ENCODE measurements around the gene ZNF30.
"Not testable (repeated sequence)": the region's sequence is repeated elsewhere in the genome, so short reads cannot be mapped to it uniquely, and the experiment has no call there.

Gene ZNF30

DNA sequence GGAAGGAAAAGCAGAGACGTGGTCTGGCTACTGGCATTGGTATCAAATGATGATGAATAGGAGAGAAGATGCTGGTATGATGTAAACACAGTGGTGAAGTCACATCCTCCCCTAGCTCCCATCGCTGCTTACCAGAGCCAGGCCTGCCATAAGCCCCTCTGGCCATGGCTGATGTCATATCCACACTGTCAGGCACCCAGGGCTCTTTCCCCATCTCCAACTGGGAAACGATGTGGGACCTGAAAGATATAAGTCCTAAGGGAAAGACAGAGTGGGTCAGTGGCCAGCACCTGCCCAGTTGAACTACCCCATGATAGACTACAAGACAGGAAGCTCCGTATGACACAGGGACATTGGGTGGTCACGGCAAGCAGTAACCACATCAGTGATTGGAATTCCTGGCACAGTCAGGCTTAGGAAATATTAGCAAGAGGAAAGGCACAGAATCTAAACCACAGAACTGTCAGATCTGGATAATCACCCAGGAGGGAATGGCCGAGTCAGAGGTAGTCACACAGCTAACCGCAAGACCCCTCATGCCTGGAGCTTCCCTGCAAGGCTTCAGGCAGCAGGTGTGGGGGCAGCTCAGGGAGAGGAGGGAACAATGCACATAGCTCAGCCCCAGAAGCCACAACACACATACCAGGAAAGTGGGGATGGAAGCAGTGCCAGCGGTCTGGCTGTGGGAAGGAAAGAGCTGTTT lies 33.6 kb downstream of the ZNF30 start:
- no peak for DNase-seq (ENCODE audit: low read depth in 2 of 2, low spot score in 1 of 2)

GRCh38 chr19:34960940-34961679 lies 34.4 kb downstream of the ZNF30 start:
- no peak for DNase-seq (ENCODE audit: low read depth in 2 of 2, low spot score in 1 of 2)

GRCh38 chr19:34961775-34962686 lies 35.3 kb downstream of the ZNF30 start:
- no peak for DNase-seq (ENCODE audit: low read depth in 2 of 2, low spot score in 1 of 2)

DNA sequence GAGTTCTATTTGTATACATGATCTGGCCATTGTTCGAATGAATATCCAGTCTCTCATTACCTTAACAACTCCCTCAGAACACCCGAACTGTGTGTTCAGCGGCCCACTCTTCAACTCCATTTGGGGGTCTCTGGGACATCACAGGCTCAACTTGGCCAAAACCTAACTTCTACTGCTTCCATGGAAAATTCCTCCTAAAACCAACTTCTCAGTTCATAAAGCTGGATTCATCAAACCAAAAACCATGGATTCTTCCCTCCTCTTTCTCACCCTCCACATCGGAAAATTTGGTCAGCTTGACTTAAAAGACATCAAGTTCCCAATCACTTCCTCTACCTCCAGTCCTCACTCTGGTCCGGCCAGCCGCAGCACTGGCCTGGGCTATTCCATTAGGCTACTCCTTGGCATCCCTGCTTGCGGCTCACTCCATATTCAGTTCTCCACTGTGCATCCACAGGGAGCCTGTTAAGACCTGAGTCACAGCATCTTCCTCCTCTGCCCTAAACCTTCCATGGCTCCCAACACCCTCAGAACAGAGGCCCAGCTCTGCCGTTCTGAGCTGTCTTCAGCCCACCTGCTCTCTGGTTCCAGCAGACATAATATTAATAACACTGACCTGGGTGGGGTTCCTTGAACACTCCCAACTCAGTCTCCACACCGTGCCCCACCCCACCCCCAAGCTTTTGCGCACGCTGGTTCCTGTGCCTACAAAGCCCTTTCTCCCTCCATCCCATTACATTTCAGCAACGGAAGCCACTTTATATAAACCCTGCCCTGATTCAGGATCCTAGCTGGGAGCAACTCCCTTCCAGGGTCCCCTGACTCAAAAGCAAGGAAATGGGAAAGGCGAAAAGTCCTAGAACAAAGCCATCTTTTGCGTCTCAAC lies 36.2 kb downstream of the ZNF30 start:
- no peak for DNase-seq (ENCODE audit: low read depth in 2 of 2, low spot score in 1 of 2)

- no peak for DNase-seq (ENCODE audit: low read depth in 2 of 2, low spot score in 1 of 2)
These were observed 37.1 kb downstream of the ZNF30 start, which contains the start of gene ZNF792 for GRCh38 chr19:34963573-34964406. Gene ZNF792, minus strand, starts transcription at chr19:34964229. Its CDS starts 567 bp downstream, at chr19:34963662.

GRCh38 chr19:34964598-34964997 lies 37.9 kb downstream of the ZNF30 start:
- no peak for DNase-seq (ENCODE audit: low read depth in 2 of 2, low spot score in 1 of 2)

- not testable (repeated sequence) for DNase-seq (ENCODE audit: low read depth in 2 of 2, low spot score in 1 of 2)
These were observed 38.8 kb downstream of the ZNF30 start for GRCh38 chr19:34965505-34965904.

- no peak for DNase-seq (ENCODE audit: low read depth in 2 of 2, low spot score in 1 of 2)
These were observed 40.8 kb downstream of the ZNF30 start for GRCh38 chr19:34967551-34967950.

DNA sequence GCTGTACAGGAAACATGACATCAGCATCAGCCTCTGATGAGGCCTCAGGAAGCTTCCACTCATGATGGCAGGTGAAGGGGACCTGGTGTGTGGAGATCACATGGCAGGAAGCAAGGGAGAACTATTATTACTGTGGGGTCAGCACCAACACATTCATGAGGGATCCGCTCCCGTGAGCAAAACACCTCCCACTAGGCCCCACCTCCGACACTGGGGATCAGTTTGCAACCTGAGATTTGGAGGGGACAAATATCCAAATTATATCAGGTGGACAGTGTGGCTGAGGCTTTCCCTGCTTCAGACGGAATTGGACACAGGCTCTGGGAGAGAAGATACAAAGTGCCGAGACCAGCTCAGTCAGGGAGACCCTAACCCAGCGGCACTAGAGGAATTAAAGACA lies 43.0 kb downstream of the ZNF30 start:
- DNase-seq (ENCODE audit: low read depth in 2 of 2, low spot score in 1 of 2) = no peak

GRCh38 chr19:34970185-34970780 lies 43.6 kb downstream of the ZNF30 start:
- DNase-seq (ENCODE audit: low read depth in 2 of 2, low spot score in 1 of 2) = not testable (repeated sequence)

DNA sequence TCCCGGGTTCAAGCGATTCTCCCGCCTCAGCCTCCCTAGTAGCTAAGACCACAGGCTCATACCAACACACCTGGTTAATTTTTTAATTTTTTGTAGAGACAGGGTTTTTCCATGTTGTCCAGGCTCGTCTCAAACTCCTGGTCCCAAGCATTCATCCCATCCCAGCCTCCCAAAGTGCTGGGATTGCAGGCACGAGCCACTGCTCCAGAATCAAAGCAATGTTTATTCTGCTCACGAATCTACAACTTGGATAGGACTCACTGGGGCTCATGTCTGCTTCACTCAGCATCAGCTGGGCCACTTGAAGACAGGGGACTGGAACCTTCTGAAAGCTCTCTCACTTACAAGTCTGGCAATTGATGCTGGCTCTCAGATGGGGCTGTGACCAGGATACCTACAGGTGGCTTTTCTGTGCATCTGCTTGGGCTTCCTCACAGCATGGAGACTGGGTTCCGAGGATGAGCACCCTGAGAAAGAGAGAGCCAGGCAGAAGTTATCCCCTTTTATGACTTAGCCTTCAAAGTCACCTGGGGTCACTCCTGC lies 45.5 kb downstream of the ZNF30 start:
- DNase-seq (ENCODE audit: low read depth in 2 of 2, low spot score in 1 of 2) = no peak

- DNase-seq (ENCODE audit: low read depth in 2 of 2, low spot score in 1 of 2) = no peak
These were observed 47.9 kb downstream of the ZNF30 start for GRCh38 chr19:34974646-34975045.

GRCh38 chr19:34975056-34975455 lies 48.4 kb downstream of the ZNF30 start:
- DNase-seq (ENCODE audit: low read depth in 2 of 2, low spot score in 1 of 2) = no peak

GRCh38 chr19:34976611-34977010 lies 49.9 kb downstream of the ZNF30 start:
- no peak for DNase-seq (ENCODE audit: low read depth in 2 of 2, low spot score in 1 of 2)

DNA sequence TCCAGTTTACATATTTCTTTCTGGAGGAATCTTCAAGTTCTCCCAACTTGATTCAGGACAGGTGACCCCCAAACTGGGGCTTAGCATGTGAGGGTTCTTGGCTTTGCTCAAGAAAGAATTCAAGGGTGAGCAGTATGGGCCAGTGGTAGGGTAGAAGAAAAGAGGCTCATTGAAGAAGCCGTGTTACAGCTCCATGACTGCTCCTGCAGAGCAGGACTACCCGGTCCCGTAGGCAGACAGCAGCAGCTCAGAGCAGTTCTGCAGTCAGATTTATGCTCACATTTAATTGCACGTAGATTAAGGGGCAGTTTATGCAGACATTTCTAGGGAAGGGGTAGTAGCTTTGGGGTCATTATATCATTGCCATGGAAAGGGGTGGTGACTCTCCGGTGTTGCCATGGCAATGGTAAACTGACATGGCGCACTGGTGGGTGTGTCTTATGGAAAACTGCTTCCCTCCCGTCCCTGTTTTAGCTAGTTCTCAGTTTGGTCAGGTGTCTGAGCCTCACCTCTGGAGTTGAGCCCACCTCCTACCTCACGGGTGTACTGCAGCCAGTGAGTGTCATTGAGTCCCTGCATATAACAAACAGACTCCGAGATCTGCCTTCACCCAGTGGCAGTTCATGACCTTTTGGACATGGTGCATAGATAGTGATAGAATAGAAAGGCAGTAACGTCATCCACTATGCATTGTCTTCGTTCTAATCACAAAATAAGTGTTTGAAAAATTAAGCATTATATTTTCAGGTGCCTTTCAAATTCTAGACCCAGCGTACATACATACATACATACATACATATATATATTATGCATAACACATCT lies 53.3 kb downstream of the ZNF30 start:
- no peak for DNase-seq (ENCODE audit: low read depth in 2 of 2, low spot score in 1 of 2)

DNA sequence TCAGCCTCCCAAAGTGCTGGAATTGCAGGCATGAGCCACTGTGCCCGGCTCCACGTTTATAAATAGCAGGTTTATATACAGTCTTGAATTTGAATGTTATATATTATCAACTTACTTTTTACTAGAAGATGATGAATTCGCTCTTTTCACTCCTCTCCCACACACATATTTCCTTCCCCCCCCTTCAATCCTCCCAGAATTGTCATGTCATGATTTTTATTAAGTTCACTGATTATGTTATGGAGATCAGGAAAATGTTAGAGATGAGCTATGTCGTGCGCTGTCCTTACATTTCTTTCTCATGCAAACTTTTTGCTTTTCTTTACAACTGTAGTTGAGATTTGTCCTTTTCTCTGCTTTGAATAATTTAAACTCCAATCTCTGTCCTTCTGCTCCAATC lies 55.6 kb downstream of the ZNF30 start:
- DNase-seq (ENCODE audit: low read depth in 2 of 2, low spot score in 1 of 2) = no peak

DNA sequence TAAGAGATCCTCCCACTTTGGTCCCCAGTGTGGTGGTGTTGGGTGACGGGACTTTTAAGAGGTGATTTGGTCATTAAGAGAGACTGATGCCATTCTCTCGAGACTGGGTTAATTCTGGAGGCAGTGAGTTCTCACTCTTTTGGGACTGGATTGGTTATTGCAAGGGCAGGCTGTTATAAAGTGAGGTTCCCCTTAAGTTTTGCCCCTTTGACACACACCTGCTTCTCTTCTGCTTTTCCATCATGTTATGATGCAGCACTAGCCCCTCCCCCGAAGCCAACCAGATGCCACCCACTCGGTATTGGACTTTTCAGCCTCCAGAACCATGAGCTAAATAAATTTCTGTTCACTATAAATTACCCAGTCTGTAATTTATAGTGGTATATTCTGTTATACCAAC lies 57.1 kb downstream of the ZNF30 start:
- no peak for DNase-seq (ENCODE audit: low read depth in 2 of 2, low spot score in 1 of 2)

DNA sequence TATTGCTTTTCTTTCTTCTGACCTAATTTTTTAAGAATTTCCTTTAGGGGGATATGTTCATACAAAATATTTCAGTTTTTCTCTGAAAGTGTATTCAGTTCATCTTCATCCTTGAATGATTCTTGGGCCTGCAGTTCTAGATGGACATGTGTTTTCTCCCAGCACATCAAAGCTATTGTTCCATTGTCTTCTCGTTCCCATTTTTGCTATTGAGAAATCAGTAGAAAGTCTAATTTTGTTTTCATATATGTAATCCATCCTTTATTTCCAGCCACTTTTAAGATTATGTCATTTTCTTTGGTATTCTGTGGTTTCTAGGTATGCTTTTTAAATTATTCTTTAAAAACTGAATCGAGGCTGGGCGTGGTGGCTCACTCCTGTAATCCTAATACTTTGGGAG lies 57.6 kb downstream of the ZNF30 start:
- no peak for DNase-seq (ENCODE audit: low read depth in 2 of 2, low spot score in 1 of 2)

Data from stimulated activated CD8-positive, alpha-beta memory T cell treated with anti-CD3 and anti-CD28 coated beads, Interleukin-4, amount 100 ng/mL, for 4 hours (primary cell).